Measurements from ENCODE around the gene DOCK1.

Gene DOCK1

DNA sequence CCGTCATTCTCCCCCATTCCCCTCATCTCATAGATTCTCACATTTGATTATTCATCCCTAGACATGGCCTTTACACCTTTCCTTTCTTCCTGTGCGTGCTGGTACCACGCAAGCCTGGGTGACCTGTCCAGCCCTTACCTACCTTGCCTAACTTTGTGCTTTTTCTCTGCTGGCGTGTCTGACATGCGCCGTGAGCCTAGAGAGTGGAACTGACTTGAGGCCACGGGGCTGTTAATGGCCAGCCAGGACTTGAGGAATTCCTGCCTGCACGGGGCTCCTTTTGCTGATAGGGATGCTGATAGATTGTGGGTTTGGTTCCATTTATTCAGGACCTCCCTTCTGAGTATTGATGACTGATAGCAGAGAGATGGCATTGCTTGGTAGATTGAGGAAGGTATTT, 134.2 kb downstream of the DOCK1 start:
- no peak for DNase-seq

DNA sequence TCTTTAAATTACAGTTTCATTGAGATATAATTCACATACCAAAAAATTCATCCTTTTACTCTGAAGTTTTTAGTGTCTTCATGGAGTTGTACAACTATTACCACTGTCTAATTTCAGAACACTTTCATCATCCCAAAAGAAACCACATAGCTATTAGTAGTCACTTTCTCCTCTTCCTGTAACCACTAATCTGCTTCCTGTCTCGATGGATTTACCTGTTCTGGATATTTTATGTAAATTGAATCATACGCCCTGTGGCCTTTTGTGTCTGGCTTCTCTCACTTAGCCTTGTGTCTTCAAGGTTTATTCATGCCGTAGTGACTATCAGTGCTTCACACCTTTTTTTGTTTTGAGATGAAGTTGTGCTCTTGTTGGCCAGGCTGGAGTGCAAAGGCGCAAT, 135.5 kb downstream of the DOCK1 start:
- no peak for DNase-seq

DNA sequence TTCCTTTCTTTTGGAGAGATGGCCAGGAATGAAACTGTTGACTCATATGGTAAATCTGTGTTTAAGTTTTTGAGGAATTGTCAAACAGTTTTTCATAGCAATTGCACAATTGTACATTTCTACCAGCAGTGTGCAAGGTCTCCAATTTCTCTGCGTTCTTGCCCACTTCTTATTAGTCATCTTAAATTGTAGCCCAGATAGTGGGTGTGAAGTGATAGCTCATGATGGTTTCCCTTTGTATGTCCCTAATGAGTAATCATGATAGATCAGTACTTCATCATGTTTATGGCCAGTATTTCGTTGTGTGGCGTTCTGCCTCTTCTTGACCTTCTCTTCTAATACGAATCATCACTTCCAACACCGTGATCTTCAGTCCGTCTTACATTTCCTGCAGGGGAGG, 136.3 kb downstream of the DOCK1 start:
- DNase-seq: no peak

DNA sequence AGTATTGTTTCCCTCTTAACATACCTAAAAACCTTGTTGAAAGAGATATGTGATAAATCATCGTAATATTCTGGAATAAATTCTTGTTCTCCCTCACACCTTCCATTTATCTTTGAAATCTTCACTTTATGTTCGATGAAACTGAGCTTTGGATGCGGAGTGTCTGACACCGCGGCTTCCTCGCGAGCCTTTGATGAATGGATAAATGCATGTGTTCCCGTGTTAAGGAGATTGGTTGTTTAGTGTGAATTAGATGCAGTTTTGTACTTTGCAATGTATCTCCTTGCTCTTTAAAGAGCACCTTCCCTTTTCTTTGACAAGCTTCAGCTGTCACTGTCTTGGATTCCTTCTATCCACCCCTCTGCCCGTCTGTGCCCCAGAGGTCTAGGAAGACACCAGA, 138.1 kb downstream of the DOCK1 start:
- DNase-seq: no peak

DNA sequence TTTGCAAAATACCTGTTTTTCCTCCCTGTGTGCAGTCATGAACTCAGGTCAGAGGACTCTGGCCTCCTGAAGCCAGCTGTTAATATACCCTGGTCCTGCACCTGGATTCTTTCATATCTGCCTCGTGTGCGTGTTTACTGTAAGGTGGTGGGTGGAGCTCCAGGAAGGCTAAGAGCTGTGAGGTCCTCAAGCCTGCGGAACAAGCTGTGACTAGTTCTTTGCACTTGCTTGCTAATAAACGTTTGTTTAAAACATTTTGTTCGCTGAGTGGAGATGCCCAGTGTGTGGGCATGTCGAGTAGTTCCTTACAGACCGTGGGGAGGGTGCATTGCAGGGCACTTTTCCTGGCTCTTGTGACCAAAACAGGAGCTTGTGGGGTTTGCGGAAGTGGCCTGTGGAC, 139.0 kb downstream of the DOCK1 start:
- no peak for DNase-seq

DNA sequence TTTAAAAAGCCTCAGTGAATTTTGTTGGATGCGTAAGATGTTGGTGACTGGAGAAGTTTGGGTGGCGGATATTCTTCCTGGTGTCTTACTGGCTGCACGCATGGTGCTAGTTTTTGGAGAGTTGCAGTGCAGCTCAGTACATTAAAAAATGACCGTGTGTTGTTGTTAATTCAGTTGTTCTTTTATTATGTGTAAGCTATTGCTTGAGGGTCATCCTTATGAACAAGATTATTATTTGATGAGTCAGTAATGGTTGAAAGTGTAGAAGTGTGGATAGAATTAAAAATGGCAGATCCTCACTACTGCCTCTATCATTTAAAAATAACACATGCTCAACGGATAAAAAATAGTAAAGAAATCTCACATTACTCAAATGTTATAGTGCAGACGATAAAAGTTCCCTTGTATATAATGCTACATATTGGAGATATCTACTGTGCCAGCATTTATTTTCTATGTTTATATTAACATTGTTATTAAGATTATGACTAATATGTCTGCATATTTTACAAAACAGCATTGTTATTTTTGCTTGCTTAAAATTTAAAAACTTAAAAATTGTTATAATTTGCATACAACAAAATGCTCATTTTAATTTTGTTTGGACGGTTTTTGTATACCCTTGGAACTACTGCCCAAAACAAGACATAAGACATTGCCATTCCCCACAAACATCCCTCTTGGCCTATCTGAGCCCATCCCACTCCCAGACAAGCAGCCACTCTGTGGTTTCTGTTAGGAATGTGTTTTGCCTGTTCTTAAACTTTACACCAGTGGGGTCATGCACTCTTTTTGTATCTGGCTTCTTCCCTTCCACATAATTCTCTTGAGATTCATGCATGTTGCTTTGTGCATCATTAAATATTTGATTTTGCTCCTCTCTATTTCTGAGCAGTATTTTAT, 142.0 kb downstream of the DOCK1 start:
- DNase-seq: no peak

DNA sequence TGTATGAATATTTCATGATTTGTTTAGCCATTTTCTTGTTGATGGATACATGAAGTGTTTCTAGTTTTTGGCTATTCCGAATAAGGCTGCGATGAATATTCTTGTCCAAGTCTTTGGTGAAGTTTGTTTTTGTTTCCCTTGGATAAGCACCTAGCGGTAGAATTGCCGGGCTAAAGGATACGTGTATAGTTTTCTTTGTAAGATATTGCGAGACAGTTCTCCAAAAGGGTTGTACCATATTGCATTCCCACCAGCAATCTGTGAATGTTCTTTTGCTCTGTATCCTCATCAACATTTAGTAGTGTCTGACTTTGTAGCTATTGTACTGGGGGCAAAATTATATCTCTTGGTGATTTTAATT, 142.6 kb downstream of the DOCK1 start:
- DNase-seq: no peak

DNA sequence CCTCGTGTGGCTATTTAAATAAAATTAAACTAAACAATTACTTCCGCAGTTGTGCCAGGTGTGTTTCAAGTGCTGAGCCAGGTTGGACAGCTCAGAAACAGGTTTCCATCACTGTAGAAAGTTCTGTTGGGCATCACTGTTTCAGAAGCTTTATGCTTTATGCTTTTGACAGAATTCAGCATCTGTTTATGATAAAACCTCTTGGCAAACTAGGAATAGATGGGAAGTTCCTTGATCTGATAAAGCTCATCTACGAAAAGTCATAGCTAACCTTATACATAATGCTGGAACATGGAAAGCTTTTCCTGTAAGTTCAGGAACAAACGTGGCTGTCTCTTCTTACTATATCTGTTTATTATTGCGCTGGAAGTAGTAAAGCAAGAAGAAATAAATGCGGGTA, 143.4 kb downstream of the DOCK1 start:
- no peak for DNase-seq

DNA sequence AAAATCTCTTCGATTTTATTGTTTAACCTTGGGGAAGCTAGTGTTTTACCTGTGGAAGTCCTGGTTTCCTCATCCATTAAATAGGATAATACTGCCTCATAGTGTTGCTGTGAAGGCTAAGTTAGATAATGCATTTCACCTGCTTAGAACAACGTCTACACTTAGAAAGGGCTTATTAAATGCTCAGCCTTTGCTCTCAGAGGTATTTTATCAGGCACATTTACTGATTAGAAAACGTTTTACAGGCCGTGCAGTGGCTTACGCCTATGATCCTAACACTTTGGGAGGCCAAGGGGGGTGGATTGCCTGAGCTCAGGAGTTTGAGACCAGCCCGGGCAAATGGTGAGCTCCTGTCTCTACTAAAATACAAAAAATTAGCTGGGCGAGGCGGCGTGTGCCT, 146.8 kb downstream of the DOCK1 start:
- DNase-seq: no peak

DNA sequence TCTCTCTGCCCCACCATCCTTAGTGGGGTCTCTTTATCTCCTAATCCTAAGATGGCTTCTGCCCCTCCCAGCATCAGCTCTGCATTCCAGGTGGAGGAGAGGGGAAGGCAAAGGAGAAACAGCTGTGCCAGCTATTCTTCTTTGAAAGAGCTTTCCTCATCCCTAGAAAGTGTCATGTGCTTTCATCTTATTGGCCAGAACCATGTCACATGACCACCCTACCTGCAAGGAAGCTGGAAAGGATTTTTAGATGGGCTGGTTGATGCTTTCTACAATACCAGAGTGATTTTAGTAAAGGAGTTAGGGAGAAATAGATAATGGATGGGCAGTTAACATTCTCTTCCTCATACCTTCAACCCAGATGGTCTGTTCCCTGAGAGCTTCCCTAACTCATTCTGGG, 150.0 kb downstream of the DOCK1 start:
- DNase-seq: no peak

DNA sequence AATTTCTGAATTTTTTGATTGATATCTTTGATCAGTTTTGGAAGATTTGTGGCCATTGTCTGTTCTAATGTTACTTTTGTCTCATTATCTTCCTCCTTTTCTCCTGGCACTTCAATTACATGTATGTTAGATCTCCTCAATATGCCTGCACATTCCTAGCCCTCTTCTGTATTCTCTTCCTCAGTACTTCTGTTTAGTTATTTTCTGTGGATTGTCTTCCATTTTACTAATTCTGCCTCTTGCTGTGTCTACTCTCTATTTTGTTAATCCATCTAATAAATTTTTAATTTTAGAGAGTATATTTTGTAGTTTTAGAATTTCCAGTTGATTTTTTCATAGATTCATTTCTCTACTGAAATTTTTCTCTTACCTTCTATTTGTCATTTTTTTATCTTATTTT, 154.1 kb downstream of the DOCK1 start:
- DNase-seq: no peak

DNA sequence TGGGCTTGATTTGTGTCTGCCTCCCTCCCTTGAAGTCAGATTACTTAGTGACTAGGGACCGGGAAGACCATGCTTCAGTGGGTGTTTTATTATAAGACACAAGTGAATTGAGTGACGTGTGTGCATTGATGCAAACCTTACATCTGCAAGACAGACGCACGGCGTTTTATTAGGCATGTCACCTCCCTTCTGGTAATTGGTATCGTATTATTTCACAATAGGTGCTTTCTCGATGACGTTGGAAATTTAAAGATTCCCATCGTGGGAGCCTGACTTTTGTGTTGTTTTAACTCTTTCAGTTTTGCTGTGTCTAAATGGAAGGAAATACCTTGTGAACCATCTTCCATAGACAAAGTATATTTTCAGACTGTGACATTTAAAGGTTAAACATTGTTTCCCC, 158.5 kb downstream of the DOCK1 start:
- DNase-seq: no peak

DNA sequence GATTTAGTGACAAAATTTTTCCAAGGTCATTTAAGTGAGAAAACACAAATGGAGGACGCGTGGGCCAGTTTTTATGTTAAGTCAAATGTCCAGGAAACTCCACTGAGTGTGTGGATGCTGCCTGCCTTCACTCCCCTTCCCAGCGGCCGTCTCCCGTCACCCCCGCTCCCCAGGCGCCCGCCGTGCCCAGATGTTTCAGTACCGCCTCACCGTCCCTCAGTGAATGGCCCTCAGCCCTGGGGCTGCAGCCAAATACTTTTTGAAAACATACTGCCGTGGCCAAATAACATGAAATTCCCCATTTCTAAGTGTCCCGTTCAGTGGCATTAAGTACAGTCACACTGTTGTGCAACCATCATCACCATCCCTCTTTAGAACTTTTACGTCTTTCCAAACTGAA, 159.2 kb downstream of the DOCK1 start:
- no peak for DNase-seq

DNA sequence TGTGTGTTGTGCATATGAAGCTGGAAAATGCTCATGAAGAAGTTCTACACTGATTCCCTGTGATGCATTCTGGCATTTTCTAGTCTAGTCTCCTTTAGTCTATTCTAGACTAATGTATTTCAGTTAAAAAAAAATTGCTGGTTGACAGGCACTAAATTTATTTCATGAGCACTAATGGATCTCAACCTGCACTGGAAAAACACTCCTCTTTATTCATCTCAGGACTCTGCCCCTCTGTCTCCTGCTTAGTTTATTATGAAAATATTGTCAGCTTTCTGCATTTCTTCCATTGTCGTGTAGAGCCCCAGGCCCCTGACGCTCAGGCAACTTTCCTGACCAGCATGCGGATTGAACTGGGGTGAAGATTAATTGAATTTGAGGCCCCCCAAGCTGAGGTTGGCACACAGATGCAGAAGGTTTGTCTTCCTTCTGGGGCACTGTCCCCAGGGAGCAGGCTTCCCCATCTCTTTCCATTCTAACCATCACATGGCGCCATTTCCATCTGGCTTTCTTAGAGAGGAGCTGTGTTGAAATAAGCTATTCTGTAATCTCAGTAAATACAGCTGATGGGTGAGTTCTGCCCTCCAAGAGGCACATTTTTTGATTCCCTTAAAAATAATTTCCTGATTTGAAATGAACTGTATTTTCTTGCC, 162.4 kb downstream of the DOCK1 start:
- no peak for DNase-seq

DNA sequence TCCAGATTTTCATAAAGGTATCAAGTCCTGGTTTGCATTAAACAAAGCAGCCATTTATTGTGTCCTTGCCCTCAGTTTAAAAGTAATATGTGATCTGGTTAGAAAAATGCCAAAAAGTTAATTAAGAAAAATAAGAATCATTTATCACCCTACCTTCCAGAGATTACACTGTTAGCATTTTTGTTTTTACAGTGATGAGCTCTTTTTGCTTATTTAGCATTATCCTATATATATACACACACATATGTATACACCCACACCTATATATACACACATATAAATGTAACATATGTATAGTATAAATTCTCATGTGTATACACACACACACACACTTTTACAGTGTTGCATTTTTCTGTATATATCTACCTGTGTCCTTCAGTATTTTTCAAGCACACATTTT, 163.3 kb downstream of the DOCK1 start:
- no peak for DNase-seq

DNA sequence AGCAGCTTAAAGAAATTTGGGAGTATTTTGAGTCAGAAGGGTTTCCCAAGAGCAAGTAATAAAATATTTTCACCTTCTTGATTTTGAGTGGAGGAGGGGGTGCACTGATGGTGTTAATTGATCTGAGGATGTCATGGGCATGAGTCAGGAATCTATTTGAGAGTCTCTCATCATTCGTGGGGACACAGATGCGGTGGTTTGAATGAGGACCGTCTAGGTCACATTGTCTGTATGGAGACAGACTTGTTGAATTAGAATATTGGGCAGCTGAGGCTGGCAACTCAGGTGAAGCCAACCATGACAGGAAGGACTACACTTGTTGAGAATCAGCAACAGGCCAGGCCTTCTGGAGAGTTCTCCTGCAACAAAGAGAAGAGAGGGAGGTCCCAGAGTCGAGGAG, 164.2 kb downstream of the DOCK1 start:
- no peak for DNase-seq

DNA sequence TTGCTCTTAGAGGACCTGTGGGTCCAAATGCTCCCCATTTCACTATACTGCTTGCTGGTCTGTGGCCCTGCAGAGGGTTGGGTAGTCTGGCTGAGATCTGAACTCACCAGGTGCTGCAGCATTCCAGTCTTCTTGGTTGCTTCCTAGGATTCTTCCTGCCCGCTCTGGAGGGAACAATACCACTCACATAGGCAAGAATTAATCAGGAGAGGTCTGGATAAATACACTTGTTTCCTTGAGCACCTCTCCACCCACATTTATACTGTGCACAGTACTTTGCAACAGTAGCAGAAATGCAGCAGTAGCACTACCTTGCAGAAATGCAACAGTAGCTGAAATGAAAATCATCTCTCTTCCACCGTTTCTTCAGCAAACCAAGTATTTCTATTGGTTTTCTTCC, 165.9 kb downstream of the DOCK1 start:
- DNase-seq: no peak

DNA sequence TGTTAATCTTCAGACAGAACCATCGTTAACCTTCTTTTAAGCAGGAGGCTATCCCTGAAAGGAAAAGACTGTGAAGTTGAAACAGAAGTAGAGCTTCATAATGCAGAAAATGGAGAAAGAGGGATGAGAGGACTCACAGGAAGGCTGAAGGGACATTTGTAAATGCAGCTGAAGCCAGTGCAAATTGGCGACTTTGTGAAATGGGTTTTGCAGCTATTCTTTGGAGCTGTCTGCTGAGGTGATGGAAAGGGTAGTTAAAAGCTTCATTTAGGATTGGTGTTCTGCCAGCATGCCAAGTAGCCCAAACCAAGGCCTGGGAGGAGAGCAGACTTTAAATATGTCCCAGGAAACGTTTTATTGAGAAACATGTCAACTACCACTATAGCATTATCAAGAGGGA, 168.4 kb downstream of the DOCK1 start:
- no peak for DNase-seq

DNA sequence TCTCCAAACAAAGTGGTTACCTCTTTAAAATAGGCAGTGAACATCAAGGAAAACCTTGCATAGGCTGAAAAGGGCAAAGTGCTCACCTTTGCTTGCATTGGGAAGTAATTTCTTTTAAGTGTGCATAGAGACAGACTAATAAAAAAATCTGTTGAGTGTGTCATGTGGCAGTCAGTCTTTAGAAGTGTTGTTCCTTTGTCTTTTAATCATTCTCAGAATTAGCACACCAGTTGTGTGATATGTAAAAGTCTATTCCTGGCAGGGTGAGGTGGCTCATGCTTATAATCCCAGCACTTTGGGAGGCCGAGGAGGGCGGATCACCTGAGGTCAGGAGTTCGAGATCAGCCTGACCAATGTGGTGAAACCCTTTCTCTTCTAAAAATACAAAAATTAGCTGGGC, 174.2 kb downstream of the DOCK1 start:
- DNase-seq: no peak

DNA sequence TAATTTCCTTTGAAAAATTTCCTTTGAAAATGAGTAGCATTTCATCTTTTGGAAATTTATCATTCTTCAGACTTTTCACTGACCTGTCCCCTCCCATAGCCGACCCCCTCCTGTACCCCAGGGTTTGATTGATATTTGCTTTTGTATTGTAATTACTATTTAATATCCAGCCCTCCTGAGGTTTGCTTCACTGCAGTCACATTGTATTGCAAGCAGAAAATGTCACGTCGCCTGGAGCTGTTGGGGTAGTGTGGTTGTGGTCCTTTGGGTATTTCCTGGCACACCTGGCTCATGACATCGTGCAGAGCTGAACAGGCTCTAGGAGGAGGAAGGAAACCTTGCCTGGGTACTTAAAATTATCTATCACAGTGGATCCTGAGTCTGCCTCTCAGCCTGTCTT, 175.1 kb downstream of the DOCK1 start:
- DNase-seq: no peak

DNA sequence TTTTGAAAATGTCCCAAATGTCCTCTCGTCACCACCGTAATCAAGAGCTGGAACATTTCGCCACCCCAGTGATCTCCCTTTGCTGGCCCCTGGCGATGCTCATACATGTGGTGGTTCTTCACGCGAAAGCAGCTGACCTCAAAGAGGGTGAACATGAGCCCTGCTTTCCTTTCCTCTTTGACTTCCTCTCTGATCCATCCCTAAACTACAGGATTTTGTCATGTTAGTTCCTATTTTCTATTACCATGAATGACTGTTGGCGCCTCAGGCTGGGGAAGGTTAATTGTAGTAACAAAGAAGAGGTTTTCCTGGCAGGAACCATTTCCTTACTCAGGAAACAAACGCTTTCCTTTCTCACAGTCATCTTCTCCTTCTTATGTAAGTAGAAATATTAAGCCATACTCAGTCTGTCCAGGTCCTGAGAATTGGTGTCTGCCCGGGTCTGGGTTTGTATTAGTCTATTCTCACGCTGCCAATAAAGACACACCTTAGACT, 176.7 kb downstream of the DOCK1 start:
- DNase-seq: no peak

DNA sequence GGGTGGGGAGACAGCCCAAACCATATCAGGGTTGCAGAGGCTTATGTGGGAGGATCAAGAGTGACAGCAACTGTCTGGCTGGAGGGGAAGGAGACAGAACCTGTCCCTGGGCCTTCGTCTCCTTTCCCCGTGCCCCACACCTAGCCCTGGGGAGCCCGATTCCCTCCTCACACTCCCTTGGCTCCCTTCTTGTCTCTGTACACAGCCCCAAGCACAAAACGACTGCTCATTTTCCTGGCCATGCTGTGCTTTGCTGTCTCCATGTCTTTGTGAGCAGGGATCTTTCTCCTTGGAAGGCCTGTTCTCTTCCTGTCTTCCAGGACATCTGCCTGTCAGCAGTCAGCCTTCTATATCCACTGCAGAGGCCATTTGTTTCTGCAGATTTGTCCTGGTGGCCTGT, 177.4 kb downstream of the DOCK1 start:
- DNase-seq: no peak

DNA sequence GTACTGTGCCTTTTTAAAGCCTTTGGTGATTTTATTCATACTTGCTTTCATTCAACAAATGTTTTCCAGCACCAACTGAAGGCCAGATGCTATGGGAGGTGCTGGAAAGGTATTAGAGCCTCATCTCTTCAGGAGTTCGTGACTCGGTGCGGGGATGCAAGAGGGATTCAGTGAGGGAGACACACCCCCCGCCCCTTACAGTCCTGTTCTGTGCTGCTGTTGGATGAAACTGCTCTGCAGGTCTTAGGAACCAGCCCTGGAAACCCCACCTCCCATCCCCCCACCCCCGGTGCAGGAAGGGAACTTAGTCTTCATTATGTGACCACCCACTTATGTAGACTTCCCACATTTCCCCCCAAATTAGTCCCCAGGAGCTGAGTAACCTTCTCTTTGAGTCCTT, 180.7 kb downstream of the DOCK1 start:
- no peak for DNase-seq

DNA sequence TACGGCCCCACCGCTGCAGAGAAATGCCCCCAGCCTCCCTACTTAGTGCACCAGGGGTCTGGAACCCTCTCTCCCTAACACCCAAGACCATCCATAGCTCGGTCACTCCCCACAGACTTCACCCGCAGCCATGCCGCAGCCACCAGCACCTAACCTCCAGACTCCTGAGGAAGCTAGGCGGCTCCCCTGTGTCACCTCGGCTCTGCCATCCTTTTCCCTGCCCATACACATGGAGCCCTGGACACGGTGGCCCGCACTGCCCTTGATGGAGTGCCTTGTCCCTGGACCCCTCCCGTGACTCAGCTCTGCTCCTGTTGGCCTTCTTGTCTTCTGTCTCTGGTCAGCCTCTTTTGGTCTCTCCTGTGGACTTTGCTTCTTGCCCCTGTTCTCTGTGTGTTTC, 183.7 kb downstream of the DOCK1 start:
- DNase-seq: no peak
